Lower leg skin (tissue), 3 donors: ENCODE data around the gene ACY1.

ENCODE experiments used
- CTCF ChIP-seq, 3 donors: fragments of 450-650 bp; IDR thresholded peaks; one replicate each; pipeline ENCODE4 v1.5.1; 2016; ENCODE audit warnings: antibody characterized with exemption in 3 of 3, mild to moderate bottlenecking in 3 of 3, moderate library complexity in 2 of 3
- POLR2A ChIP-seq, 2 donors: fragments of 450-650 bp; IDR thresholded peaks; one replicate each; pipeline ENCODE4 v1.6.1; 2016 to 2017; ENCODE audit warnings: antibody characterized with exemption in 2 of 2, mild to moderate bottlenecking in 1 of 2, moderate library complexity in 1 of 2

GRCh38 chr3:51948016-51948580 is 35.2 kb upstream of the ACY1 start:
- TF ChIP-seq CTCF (IDR thresholded peaks at IDR 0.05) (no peak), POLR2A (IDR thresholded peaks at IDR 0.05) (no peak)
